Brain microvascular endothelial cell (primary cell): ENCODE measurements around the gene DBN1.
A peak's percentile ranks its signal among the peaks of the same experiment; 100 is the strongest.

Experiments
- DNase-seq: peaks from one replicate; pipeline ENCODE4 v3.0.0-alpha.2; 2020
- H3K27ac ChIP-seq: fragments of 250-450 bp; sonication (Bioruptor Pico); 2 replicates; pipeline ENCODE4 v1.5.1; 2020; ENCODE audit warnings: mild to moderate bottlenecking, moderate library complexity
- H3K27me3 ChIP-seq: fragments of 250-450 bp; sonication (Bioruptor Pico); replicated peaks from 2 replicates; pipeline ENCODE4 v1.5.1; 2020; ENCODE audit warnings: mild to moderate bottlenecking
- H3K36me3 ChIP-seq: fragments of 250-450 bp; sonication (Bioruptor Pico); replicated peaks from 2 replicates; pipeline ENCODE4 v1.5.1; 2020; ENCODE audit warnings: mild to moderate bottlenecking
- H3K4me3 ChIP-seq: 2 replicates; pipeline ENCODE4 v1.5.1; 2011; ENCODE audit warnings: low read depth, mild to moderate bottlenecking, control low read depth, low read length, moderate library complexity
- in situ Hi-C: cut with HindIII; loops from 2 replicates; pipeline ENCODE4 v1.10.0; 2017; ENCODE audit warnings: low sequenced_read_pairs, low pct_ligation_motif_present
- TF ChIP-seq, protein P1 (sequence below): IDR thresholded peaks from 2 replicates; pipeline ENCODE4 v1.5.1; 2011; ENCODE audit warnings: low read depth, mild to moderate bottlenecking, moderate library complexity, low read length, control low read depth, inconsistent platforms; ENCODE audit errors: missing control alignments

DBN1 gene

DNA sequence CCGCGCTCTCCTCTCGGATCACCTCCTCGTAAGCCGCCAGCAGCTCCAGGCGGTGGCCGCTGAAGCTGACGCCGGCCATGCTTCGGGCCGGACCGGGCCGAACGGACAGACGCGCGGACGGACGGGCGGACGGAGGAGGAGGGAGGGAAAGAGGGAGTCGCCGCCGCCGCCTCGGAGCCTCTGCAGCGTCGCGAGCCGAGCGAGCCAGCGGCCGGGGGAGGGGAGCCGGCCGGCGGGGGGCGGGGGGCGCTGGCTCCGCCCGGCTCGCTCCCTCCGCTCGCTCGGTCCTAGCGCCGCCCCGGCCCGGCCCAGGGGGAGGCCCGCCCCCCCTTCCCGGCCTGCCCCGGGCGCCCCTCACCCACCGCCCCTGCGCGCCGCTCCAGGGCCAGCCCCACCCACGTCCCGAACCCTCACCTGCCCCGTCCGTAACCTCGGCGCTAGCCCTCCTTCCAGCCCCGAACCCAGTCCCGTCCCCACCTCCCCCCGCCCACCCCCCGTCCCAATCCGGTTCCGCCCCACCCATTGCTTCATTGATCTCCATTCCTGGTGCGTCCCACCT, at the start of gene DBN1:
TSS of gene DBN1 (minus strand) at position 192 of the 559 bp plus-strand sequence. CDS start at position 79, 113 bp downstream.
- in situ Hi-C loops, result no loop called here
- Histone ChIP-seq H3K27me3 (no peaks in the 10 kb centered on the region), H3K27ac (peak within 1 kb of the TSS; percentile 73), H3K4me3 (peak within 1 kb of the TSS; percentile 90), H3K36me3 (peaks cover 19% of the 10 kb centered on the region)
- DNase-seq, result peak; percentile 16
- TF ChIP-seq, protein P1, sequence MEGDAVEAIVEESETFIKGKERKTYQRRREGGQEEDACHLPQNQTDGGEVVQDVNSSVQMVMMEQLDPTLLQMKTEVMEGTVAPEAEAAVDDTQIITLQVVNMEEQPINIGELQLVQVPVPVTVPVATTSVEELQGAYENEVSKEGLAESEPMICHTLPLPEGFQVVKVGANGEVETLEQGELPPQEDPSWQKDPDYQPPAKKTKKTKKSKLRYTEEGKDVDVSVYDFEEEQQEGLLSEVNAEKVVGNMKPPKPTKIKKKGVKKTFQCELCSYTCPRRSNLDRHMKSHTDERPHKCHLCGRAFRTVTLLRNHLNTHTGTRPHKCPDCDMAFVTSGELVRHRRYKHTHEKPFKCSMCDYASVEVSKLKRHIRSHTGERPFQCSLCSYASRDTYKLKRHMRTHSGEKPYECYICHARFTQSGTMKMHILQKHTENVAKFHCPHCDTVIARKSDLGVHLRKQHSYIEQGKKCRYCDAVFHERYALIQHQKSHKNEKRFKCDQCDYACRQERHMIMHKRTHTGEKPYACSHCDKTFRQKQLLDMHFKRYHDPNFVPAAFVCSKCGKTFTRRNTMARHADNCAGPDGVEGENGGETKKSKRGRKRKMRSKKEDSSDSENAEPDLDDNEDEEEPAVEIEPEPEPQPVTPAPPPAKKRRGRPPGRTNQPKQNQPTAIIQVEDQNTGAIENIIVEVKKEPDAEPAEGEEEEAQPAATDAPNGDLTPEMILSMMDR, result no peak

DNA sequence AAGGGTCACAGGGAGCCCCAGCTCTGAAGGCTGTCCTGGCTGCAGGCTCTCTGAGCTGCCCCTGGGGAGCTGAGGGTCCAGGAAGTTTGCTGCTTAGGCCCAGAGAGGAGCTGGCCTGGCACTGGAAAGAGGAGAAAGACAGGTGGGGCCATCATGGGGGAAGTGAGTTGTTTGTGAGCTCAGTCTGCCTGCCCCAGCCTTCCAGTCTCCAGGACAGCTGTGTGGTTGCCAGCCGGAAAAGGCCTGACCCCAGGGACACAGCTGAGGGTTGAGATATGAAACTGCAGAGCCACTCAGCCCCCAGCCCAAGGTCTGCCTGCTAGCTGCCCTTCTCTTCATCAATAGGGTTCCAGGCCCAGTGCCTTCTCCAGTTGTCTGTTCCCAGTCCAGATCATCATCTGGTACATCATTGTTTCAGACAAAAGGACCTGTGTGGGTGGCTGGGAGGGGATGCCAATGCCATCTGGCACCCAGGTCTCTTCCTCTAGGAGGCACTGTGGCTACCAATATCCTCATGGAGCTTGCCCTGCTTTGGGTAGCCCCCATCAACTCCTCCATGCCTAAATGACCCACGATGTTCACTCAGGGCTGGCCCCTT, 47.6 kb upstream of the DBN1 start:
- in situ Hi-C loops, result no loop called here
- no peak for DNase-seq
- H3K27ac ChIP-seq, result no peak overlapping the region
- H3K4me3 ChIP-seq, result no peak overlapping the region
- TF ChIP-seq, protein P1, result peak; percentile 16
- H3K36me3 ChIP-seq, result peaks cover 50% of the 10 kb centered on the region
- H3K27me3 ChIP-seq, result no peaks in the 10 kb centered on the region

DNA sequence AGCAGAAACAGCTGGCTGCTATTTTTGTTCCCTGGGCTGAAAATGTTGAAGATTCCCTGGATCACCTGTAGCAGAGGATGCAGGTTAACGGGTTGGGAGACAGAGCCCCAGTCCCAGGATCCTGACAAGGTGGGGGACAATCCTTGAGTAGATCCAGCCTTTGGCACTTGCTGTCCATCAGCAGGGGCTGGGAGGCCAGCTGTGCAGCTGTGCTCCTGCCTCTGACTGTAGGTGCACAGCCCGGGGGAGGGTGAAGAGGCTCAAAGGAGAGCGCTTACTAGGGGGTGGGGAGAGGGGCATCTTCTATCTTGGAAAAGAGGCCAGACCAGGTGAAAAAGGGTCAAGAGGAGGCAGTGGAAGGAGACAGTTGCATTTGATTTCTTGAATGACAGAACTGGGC, 46.8 kb upstream of the DBN1 start:
- no peak for DNase-seq
- H3K36me3 ChIP-seq, result peaks cover 52% of the 10 kb centered on the region
- no peaks in the 10 kb centered on the region for H3K27me3 ChIP-seq
- H3K27ac ChIP-seq, result no peak overlapping the region
- no peak overlapping the region for H3K4me3 ChIP-seq
- TF ChIP-seq, protein P1, result no peak
- in situ Hi-C loops, result no loop called here

DNA sequence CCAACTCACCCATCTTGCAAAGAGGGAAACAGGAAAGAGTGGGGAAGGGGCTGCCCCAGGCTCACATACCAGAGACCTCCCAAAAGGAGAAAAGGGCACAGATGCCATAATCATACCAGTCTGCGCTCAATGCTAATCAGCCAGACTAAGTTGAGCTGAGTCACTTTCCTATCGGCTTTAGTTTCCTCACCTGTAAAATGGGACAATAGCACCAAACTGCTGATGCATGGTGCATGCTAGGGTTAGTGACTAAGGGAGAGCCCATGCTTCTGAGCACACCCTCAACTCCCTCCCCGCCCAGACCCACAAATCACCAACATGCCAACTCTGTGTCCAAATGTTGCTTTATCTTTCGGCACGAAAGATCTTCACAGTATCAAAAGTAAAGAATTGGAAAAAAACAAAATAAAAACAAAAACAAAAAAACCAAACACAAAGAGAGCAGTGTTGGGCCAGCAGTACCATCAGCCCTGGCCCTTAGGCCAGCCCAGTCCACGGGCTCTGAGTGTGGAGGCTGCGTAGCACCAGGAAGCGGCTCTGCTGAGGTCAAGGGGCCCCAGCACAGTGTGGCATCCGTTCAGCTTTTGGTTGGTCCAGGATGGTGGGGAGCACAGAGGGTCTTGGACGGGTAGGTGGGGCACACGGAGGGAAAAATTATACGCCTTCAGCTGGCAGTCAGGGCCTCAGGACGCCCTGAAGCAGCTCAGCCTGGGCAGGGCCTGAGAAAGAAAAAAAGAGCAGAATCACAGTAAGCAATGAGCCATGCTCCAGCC, 46.2 kb upstream of the DBN1 start:
- in situ Hi-C loops, result no loop called here
- H3K4me3 ChIP-seq, result no peak overlapping the region
- peaks cover 53% of the 10 kb centered on the region for H3K36me3 ChIP-seq
- no peaks in the 10 kb centered on the region for H3K27me3 ChIP-seq
- DNase-seq, result no peak
- TF ChIP-seq, protein P1, result no peak
- H3K27ac ChIP-seq, result no peak overlapping the region

DNA sequence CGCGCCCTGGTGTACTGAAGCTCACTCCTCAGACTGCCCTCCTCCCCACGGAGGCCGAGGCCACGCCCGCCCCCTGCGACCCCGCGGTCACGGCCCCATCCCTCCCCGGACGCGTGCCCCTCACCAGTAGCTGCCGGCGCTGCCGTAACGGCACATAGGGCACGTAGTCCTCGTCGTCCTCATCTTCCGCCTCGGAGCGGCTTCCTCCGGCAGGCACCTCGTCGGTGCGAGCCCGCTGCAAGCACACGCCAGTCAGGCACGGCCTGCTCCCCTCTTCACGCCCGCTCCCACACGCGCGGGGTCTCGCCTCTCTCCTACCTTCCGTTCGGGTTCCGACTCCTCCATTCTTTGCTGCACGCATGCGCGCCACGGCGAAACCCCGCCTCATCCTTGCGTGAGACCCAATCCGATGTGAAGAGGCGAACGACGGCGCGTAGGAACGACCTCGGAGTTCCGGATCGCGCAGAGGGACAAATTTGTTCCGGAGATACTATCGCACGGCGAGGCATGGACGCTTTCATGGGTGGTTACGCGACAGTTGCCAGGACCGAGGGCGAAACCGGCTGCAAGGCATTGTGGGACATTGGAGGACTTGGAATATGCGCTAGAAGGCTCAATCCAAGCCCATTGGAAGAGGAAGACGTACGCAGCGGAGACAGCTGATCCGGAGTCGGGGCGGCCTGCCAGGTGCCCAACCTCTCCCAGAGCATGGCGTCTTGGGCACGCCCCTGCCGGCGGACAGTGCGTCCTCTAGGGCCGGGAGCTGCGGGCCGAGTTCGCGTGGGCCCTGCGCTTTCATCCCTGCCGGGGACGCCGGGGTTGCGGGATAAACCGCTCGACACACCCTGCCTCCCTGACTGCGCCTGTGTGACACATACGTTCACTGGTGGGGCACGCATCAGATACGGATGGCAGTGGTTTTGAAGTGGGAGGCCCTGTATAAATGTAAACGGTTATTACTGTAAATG, 43.5 kb upstream of the DBN1 start, which contains the start of gene DDX41:
TSS of gene DDX41 (minus strand) at position 361 of the 968 bp plus-strand sequence. CDS start at position 345, 16 bp downstream.
- DNase-seq, result peak; percentile 98
- H3K36me3 ChIP-seq, result peaks cover 66% of the 10 kb centered on the region
- TF ChIP-seq, protein P1, result peak; percentile 23
- H3K4me3 ChIP-seq, result peak within 1 kb of the TSS; percentile 100
- peak within 1 kb of the TSS; percentile 74 for H3K27ac ChIP-seq
- no peaks in the 10 kb centered on the region for H3K27me3 ChIP-seq
- in situ Hi-C loops, result no loop called here
